Adrenal gland (tissue), 12 donors: ENCODE measurements around the gene PTPN1. TPM values are rescaled to one million over a fixed set of nuclear protein-coding genes. Genes with fewer than 3 reads are reported as not detected.

ENCODE experiments used
- DNase-seq, 7 donors: peaks; one replicate each; pipeline ENCODE4 v3.0.0-alpha.2; 2019 to 2020
- H3K27ac ChIP-seq, 5 donors: fragments of 200-600 bp; sonication (generic) in 4 of 5; 1 replicate in 3 of 5; 2 replicates in 2 of 5; pipeline versions ENCODE4 v1.5.1 to v1.8.0; 2016 to 2020; ENCODE audit warnings: mild to moderate bottlenecking in 1 of 5
- H3K27me3 ChIP-seq: fragments of 200-600 bp; 2 replicates; pipeline ENCODE4 v1.8.0; 2021
- H3K36me3 ChIP-seq, 2 donors: fragments of 200-600 bp; replicated peaks in 1 of 2; 1 replicate in 1 of 2; 2 replicates in 1 of 2; pipeline versions ENCODE4 v1.5.1 to v1.8.0; 2018 to 2022
- H3K4me1 ChIP-seq, 2 donors: fragments of 200-600 bp; replicated peaks in 1 of 2; 1 replicate in 1 of 2; 2 replicates in 1 of 2; pipeline versions ENCODE4 v1.5.1 to v1.8.0; 2018 to 2021
- H3K4me3 ChIP-seq, 4 donors: fragments of 200-600 bp; sonication (generic) in 3 of 4; one replicate each; pipeline ENCODE4 v1.5.1; 2016 to 2018
- H3K9me3 ChIP-seq, 3 donors: fragments of 200-600 bp; sonication (generic) in 1 of 3; replicated peaks in 1 of 3; 1 replicate in 2 of 3; 2 replicates in 1 of 3; pipeline versions ENCODE4 v1.5.1 to v1.8.0; 2016 to 2021
- CTCF ChIP-seq, 6 experiments: fragments of 450-650 bp in 4 of 6; fragments of 200-600 bp in 2 of 6; sonication (generic) in 1 of 6; IDR thresholded peaks; 1 replicate in 5 of 6; 2 replicates in 1 of 6; pipeline versions ENCODE4 v1.5.1 to v1.8.0; 2016 to 2021; ENCODE audit warnings: antibody characterized with exemption in 6 of 6, mild to moderate bottlenecking in 2 of 6, moderate library complexity in 1 of 6
- POLR2A ChIP-seq, 2 donors: fragments of 450-650 bp; IDR thresholded peaks; one replicate each; pipeline ENCODE4 v1.6.1; 2017; ENCODE audit warnings: antibody characterized with exemption in 2 of 2, mild to moderate bottlenecking in 2 of 2, moderate library complexity in 1 of 2
- WGBS, 4 donors: extraction: QIAGEN DNeasy Blood & Tissue Kit in 2 of 4; methylation state at CpG; one replicate each; pipeline versions ENCODE4 v1.1.5 to v1.1.7; 2013 to 2017; 5-methylcytosine and 5-hydroxymethylcytosine counted together
- intact Hi-C, 2 donors: fragments of 100-400 bp; cut with DNase I; formaldehyde crosslinking; loops; one replicate each; pipeline versions ENCODE4 v1.14.1 to v1.15.0; 2022 to 2023
- polyA plus RNA-seq, 3 donors: library from polyadenylated mRNA; stranded (reverse); fragments of 200-250 nt in 2 of 3; fragments of 350-450 nt in 1 of 3; fragmentation: Illumina TruSeq in 1 of 3; extraction: RNeasy Lipid Tissue Mini Kit (QIAGEN cat#74804) in 1 of 3; gene quantifications; one replicate each; pipeline ENCODE4 v1.2.3, GENCODE V29; 2013 to 2014
- total RNA-seq, 9 donors: library from RNA; depleted of rRNA in 4 of 9; stranded (reverse); fragments of >200 nt in 4 of 9; fragments of 120-200 nt in 1 of 9; fragmentation: NEBNext Ultra II Directional in 1 of 9; extraction: Animal tissue kit (Norgen Biotek cat#: 25700) in 1 of 9; gene quantifications; one replicate each; pipeline versions ENCODE4 v1.1.0 to v1.2.4, GENCODE V29; 2013 to 2023
- donor health status: healthy with polysubstance abuse.
- donor health status: Bipolar disorder and iron deficiency.
- donor health status: DM: yes; HTN: yes; CAD: no.
- donor health status: DM: no; HTN: no; CAD: no.
- donor health status: DM: no; HTN: no; CAD: no.
- donor health status: DM: yes; HTN: yes; CAD: no.

Gene PTPN1
- total and polyA plus RNA-seq, 12 donors, result 17.0 to 49.2 (median 35.8) TPM

GRCh38 chr20:50604451-50604850 is 94.3 kb downstream of the PTPN1 start:
- no peaks in the 10 kb centered on the region for H3K27me3 ChIP-seq
- 77 to 92% (median 86%) methylated on average over 5 to 12 of the region's 12 CpGs for WGBS, 4 donors
- no peak overlapping the region for H3K27ac ChIP-seq
- no peak for DNase-seq
- no peaks in the 10 kb centered on the region for H3K36me3 ChIP-seq
- no peak overlapping the region for H3K4me3 ChIP-seq
- no peaks in the 10 kb centered on the region for H3K4me1 ChIP-seq
- no peaks in the 10 kb centered on the region for H3K9me3 ChIP-seq
- TF ChIP-seq CTCF (IDR thresholded peaks at IDR 0.05) (no peak), POLR2A (IDR thresholded peaks at IDR 0.05) (no peak)
- intact Hi-C loops, result no loop called here

GRCh38 chr20:50605136-50605535 is 95.0 kb downstream of the PTPN1 start:
- WGBS, 4 donors, result 92 to 97% (median 93%) methylated on average over 5 of the region's 5 CpGs
- Histone ChIP-seq H3K4me3 (no peak overlapping the region), H3K36me3 (no peaks in the 10 kb centered on the region), H3K27ac (no peak overlapping the region), H3K4me1 (no peaks in the 10 kb centered on the region), H3K27me3 (no peaks in the 10 kb centered on the region), H3K9me3 (no peaks in the 10 kb centered on the region)
- TF ChIP-seq CTCF (IDR thresholded peaks at IDR 0.05) (no peak), POLR2A (IDR thresholded peaks at IDR 0.05) (no peak)
- intact Hi-C loops, result no loop called here
- DNase-seq, result no peak

GRCh38 chr20:50607436-50607835 is 97.3 kb downstream of the PTPN1 start:
- no peak for TF ChIP-seq CTCF (IDR thresholded peaks at IDR 0.05)
- no peak for TF ChIP-seq POLR2A (IDR thresholded peaks at IDR 0.05)
- intact Hi-C loops, result no loop called here
- no peaks in the 10 kb centered on the region for H3K36me3 ChIP-seq
- no peak for DNase-seq
- WGBS, 4 donors, result 83 to 91% (median 89%) methylated on average over 1 to 9 of the region's 9 CpGs
- H3K27me3 ChIP-seq, result no peaks in the 10 kb centered on the region
- no peak overlapping the region for H3K4me3 ChIP-seq
- H3K4me1 ChIP-seq, result peaks cover 5 to 8% of the 10 kb centered on the region in 2 donors
- H3K27ac ChIP-seq, result no peak overlapping the region
- no peaks in the 10 kb centered on the region for H3K9me3 ChIP-seq

GRCh38 chr20:50607850-50608749 is 97.9 kb downstream of the PTPN1 start:
- intact Hi-C loops, result no loop called here
- no peak overlapping the region for H3K4me3 ChIP-seq
- no peaks in the 10 kb centered on the region for H3K27me3 ChIP-seq
- no peaks in the 10 kb centered on the region for H3K36me3 ChIP-seq
- TF ChIP-seq POLR2A (IDR thresholded peaks at IDR 0.05) (no peak), CTCF (IDR thresholded peaks at IDR 0.05) (no peak)
- peaks cover 5 to 8% of the 10 kb centered on the region in 2 donors for H3K4me1 ChIP-seq
- H3K9me3 ChIP-seq, result no peaks in the 10 kb centered on the region
- 93 to 96% (median 94%) methylated on average over 20 to 32 of the region's 32 CpGs for WGBS, 4 donors
- DNase-seq, result no peak
- H3K27ac ChIP-seq, result no peak overlapping the region
